Measurements from ENCODE around the gene C10orf90. TPM values are rescaled to one million over a fixed set of nuclear protein-coding genes. Genes with fewer than 3 reads are reported as not detected.

The C10orf90 gene
- total RNA-seq, 2 experiments from 2014 or later: not detected

DNA sequence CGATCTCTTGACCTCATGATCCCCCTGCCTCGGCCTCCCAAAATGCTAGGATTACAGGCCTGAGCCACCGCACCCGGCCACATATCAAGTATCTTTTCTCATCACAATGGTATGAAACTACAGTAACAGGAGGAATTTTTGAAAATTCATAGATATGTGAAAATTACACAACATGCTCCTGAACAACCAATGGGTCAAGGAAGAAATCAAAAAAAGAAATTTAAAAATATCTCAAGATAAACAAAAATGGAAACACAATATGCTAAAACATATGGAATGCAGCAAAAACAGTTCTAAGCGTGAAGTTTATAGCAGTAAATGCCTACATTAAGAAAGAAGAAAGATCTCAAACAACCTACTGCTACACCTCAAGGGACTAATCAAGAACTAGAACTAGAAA, 222.4 kb downstream of the C10orf90 start:
- CTCF ChIA-PET: no interaction called here
- POLR2A ChIA-PET: no interaction called here

DNA sequence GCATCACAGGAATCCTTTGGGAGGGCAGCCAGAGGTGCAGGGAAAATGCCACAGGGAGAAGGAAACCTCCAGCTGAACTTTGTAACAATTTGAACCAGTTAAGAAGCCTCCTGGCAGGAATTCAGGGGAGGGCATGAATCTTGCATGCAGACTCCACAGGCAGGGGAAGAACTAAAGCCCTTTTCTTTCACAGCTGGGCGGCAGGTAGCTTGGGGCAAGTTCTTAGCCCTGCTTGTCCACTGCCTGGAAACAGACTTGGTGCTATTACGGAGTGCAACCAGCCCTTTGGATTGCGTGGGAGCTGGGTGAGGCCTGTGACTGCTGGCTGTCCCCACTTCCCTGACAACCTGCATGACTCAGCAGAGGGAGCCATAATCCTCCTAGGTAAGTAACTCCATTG, 230.6 kb downstream of the C10orf90 start:
- POLR2A ChIA-PET: no interaction called here

DNA sequence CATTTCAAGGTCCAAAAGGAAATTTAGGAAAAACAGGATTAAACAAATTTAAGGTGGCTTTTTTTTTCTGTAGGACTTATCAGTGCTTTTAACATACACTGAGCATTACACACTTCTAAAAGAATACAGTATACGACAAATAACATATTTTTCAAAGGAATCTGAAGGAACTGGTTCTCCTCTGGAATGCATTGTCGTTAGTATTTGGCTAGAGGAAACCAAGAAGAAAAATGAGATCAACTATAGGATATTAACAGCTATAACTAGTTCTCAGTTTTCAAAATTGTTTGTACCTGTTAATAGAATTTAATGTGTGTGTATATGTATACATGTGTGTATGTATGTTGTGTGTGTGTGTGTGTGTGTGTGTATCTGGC, 232.1 kb downstream of the C10orf90 start:
- CTCF ChIA-PET: no interaction called here
- POLR2A ChIA-PET: no interaction called here

More for the DNA sequence above, 230.6 kb downstream of the C10orf90 start:
- CTCF ChIA-PET: no interaction called here

DNA sequence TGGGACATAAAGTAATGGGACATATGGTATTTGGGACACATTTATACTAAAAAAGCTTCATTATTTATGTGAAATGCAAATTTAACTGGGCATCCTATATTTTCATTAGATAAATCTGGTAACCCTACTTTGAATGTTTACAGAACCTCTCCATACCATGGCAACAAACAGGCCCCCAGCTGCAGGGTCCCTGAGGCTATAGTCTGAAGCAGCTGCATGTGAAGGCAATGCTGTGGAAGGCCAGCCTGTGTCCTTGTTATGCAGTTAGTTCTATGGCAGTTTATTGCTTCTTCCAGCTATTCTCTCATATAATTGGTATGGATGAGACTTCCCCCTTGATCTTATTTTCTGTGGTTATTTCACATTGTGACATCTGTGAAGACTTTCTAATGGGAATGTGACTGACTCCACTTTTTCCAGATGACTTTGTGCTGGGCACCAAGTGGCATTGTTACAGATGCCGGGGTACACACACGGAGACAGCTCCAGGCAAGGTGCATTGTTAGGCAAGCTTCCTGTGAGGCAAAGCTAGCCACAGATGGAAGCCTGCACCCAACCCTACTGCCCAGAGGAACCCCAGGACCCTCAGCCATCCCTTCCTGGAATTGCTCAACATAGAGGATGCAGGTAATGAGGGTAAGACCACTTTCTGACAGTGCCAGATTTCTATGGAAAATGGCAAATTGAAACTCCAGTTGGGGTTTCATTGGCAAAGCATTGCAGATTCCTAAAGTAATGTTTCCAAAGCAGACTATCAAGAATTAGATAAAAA, 232.7 kb downstream of the C10orf90 start:
- CTCF ChIA-PET: no interaction called here

DNA sequence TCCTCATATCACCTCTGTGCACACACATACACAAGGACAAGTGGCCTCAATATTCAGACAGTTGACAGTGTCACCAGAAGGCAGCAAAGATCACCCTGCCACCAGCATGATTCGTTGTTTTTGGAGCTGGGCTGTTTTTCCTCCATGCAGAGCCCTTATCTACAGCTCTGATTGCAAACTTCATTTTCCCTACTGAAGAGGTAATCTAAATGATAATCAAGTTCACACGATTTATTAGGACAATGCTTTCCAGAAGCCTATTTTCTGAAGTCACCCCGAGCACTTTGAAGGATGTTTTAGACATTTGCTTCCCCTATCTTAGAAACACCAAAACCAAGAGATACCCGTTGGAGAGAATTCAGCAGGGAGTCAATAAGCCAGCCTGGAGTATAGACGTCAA, 236.3 kb downstream of the C10orf90 start:
- POLR2A ChIA-PET: no interaction called here
- CTCF ChIA-PET: no interaction called here

More for the DNA sequence above, 232.7 kb downstream of the C10orf90 start:
- POLR2A ChIA-PET: no interaction called here

DNA sequence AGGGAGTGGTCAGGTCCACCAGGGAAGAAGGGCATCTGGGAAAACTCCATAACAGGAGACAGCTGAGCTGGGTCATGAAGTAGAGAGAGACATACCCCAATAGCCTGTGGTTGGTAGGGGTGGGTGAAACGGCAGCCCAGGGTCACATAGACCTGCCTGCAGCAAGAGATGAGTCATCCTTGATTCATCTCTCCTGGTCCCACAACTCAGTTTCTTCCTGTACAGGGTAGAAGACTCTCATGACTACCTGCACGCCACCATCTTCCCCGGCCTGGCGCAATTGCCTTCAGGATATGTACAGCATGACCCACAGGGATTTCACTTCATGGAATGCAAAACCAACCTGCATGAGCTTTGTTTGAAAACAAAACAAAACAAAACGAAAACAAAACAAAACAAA, 237.1 kb downstream of the C10orf90 start:
- POLR2A ChIA-PET: no interaction called here
- CTCF ChIA-PET: no interaction called here

DNA sequence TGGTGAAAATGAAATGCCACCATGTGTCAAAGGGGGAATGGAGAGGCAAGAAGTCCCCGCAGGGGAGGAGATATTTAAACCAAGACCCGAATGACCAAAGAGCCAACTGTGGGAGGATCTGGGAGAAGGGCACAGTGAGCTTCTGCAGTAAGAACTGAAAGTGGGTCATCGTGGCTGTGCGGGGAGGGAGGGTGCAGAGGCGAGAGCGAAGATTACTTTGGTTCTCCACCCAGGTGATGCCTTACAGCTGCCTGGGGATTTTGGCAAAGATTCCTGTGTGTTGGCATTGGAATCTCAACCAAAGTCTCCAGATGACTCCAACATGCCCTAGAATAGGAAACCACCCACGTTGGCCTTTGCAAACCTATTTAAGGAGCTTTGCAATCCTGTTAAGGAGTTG, 238.0 kb downstream of the C10orf90 start:
- POLR2A ChIA-PET: no interaction called here

DNA sequence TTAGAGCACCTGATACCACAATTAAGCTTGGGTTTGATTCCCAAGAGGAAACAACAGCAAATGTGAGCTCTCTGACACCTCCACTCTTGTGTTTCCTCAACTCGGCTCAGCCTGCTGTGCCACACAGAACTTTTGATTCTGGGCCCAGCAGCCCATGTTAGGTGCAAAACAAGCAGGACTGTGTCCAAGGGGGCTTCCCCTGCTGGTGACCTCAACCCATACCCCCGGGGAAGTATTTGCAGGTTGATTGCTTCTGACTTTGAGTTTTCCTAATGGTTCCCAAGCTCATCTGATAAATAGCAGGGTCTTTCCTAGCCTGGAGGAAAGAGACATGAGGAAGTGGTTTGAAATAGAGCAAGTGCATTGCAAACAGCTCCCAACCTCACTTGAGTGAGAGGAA, 238.7 kb downstream of the C10orf90 start:
- POLR2A ChIA-PET: no interaction called here
- CTCF ChIA-PET: no interaction called here

More for the DNA sequence above, 238.0 kb downstream of the C10orf90 start:
- CTCF ChIA-PET: no interaction called here

DNA sequence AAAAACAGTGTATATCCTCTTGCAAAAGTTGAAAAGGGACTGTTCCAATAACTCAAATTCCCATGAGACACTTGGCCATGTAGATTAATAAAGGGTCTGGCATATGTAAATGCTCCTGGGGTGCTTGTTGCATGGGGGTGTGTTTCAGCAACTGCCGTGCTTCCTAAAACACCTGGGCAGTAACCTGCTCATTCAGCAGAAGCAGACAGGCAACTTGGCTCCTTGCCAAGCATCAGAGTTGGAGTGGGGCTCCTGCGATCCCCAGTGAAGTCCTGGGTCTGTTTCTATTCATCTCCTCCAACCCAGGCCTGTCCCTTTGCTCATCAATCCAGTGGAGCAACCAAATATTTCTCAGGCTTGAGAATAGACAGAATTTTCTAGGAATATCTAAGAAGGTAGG, 240.0 kb downstream of the C10orf90 start:
- ChIA-PET POLR2A (no interaction called here), CTCF (no interaction called here)

DNA sequence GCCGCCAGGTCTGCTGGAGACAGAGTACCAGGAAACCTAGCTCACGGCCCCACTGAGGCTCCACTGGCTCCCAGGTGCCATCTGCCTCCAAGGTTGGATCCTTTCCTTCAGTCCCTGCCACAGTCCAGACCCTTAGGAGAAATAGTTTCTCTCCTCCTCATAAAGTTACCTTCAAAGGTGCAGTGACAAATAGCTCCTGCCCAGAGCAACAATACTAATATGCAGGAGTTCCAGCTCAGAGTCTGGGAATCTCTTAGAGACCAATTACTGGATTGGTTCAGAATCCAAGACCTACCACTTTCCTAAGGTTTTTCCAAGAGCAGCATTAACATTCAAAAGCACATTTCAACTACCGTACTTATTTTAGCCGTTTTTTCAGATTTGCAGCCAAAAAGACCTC, 241.2 kb downstream of the C10orf90 start:
- POLR2A ChIA-PET: no interaction called here
- CTCF ChIA-PET: no interaction called here

DNA sequence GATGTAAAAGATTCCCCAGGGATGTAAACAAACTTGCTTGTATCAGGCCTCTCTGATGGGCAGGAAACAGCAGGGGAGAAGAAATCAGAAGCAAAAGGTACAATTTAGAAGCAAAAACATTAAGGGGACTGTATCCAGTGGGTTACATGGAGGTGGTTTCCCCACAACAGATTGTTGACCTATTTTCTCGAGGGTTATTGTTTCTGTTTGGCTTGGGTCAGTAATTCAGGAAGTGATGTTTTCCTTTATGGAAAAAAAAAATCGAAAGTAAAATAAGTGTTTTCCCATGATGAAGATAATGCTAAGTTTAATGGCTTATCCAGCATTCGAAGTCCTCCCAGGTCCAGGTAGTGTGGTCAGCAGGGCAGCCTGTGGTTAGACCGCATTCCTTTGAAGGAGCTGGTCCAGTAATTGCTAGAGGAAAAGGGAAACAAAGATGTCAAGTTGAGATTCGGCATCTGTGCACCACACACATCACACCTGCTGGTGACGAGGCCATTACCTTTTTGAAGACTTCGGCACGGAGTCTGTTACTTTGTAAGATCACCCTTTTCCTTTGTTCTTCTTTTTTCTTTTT, 244.9 kb downstream of the C10orf90 start:
- CTCF ChIA-PET: no interaction called here
- POLR2A ChIA-PET: no interaction called here

DNA sequence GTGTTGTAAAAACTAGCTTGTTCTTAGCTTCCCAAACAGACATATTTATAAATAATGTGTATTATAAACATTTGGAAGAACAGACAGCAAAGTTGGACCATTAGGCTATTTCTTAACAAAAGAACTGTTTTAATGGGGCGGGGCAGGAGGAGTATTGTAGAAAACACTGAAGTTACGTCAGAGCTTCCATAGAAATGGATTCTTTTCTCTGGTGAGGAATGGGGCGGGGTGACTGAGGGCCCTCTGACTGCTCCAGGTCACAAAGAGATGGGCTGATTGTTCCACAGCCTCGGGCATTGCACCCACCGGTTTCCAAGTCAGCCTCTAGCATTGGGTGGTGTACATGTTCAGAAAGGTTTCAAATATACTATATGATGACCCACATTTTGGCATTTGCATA, 245.5 kb downstream of the C10orf90 start:
- ChIA-PET POLR2A (no interaction called here), CTCF (no interaction called here)

DNA sequence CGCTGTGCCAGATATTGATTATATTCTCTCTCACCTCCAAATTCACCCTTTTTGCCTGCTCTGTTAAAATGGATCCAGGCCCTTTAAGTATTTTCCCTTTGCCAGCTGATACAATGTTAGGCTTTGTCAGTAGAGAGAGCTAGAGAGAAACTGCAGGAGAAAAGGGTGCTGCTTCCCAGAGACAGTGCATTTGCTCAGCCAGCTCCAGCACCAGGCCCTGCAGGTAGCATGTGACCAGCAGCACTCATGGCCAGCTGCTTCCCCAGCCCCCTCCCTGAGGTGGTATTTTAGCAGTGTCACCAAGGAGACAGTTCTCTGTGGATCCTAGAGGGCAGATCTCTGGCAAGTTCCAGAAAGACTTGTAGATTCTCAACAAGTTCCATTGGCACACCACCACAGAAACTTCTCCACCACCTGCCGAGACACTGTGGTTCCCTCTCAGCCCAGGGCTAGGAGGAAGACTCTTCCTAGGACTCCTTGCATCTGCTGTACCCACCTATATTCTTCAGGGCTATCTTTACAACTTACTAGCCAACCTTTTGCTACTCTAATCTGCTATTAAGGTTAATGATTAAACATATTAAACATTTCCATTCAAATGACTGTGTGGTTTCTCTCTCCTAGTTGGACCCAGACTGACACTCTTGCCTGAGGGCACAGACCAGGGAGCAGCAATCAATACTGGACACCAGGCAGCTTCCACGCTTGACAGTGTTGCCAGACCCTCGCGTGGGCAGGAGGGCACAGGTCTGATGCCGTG, 246.6 kb downstream of the C10orf90 start:
- ChIA-PET CTCF (no interaction called here), POLR2A (no interaction called here)

DNA sequence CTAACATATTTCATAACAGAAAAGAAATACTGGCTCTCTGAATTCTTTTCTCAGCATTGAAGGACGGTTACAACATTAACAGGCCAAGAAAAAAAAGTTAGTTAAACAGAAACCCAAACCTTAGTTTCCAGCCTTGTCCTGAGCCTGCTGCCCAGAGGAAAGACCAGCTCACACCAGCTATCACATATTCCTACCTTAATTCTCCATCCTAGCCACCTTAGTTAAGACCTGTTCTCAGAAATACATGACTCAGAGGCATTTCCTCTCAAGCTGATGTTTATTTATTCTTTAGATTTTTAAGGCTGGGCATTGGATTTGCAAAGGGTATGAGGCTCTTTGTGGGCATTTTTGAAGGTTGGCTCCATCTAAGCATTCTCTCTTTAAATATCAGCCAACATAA, 247.9 kb downstream of the C10orf90 start:
- ChIA-PET POLR2A (no interaction called here), CTCF (no interaction called here)

DNA sequence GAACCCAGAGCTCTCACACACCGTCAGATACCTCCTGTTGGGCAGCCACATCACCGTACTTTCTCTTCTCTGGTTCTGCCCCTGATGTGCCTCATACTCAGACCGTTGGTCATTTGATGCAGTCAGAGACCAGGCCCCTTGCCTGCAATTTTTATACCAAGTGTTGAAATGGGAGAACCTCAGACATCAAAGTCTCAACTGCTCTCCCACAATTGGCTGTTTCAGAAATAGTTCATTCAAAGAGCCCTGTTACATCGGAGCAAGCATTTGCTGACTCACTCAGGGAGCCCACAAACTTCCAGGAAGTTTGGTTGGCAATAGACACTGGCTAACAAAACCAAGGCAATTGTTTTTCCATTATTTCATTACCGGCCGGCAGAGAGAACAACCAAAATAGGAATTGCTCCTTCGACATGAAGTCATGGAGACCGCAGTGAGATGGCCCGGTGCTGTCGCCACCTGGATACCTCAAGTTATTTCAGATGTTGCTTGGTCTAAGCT, 248.7 kb downstream of the C10orf90 start:
- ChIA-PET CTCF (no interaction called here), POLR2A (no interaction called here)

DNA sequence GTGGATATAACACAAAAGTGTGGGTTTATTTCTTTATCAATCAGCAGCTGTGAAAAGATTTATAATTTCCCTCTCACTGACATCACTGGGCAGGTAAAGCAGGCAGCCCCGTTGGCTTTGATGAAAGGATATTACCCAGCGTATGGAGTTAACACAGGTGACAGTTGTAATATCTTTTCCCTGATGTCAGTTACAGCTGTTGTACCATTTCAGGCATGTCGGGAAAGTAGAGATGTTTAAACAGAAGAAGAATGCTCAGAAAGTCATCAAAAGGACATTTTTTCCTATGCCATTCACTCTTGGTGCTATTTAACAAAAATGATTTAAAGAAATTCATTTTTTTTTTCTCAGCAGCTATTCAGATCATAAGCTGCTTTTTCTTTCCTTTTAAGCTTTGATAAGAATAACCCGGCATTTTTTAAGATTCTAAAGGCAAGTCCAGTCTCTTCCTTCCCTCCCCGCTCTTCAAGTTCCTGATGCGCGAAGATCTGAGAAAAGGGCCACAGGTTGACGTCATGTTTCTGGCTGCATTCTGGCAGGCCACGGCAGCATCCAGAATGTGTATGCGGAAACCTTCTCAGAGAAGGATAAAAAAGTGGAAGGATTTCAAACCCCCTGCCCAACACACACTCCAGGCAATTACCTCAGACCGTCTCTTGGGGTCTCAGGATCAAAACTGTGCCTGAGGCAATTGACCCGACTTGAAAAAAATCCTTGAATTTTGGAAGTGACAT, 249.8 kb downstream of the C10orf90 start:
- ChIA-PET CTCF (no interaction called here), POLR2A (no interaction called here)

DNA sequence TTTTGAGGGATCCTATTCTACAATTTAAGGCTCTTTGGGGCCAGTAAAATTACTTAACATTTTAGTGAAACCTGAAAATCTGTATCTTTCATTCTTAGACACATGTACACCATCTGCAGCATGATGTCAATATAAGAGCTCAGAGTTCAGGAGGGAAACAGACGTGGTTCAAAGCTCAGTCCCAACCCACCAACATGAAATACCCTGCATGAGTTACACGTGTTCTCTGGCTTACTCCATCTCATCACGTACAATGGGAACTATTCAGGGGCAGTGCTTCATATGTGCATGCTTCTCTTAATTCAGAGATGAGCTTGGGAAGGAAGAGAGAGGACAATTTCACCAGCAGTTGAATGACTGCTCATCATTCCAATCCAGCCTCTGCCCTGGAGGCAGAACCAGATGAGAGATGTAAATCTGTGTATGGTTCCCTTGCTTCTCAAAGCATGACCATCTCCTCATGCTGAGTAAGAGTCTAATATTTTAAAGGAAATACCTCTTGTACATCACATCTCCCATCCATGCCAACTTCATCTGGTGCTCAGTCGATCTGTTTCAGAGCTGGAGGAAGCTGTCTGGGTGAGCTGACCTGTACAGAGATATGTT, 253.2 kb downstream of the C10orf90 start:
- CTCF ChIA-PET: no interaction called here

DNA sequence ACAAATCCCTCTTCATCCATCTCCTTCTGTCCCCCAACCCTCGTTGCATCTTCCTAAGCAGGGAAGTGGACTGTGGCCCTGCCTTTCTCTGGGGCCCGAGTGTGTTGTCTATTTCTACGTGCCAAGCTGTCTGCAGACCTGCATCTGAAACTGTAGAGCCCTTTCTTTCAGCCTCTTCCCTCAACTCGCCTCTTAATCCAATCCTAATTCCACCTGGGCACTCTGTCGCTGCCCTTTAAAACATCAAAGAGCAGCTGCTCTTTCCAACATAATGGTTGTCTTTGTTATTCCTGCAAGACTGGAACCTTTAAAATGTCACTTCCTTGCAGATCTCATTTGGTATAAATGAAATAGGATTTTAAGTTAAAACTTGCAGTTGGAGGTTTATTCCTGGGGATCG, 260.7 kb downstream of the C10orf90 start:
- POLR2A ChIA-PET: no interaction called here
- CTCF ChIA-PET: no interaction called here

More for the DNA sequence above, 253.2 kb downstream of the C10orf90 start:
- POLR2A ChIA-PET: no interaction called here

DNA sequence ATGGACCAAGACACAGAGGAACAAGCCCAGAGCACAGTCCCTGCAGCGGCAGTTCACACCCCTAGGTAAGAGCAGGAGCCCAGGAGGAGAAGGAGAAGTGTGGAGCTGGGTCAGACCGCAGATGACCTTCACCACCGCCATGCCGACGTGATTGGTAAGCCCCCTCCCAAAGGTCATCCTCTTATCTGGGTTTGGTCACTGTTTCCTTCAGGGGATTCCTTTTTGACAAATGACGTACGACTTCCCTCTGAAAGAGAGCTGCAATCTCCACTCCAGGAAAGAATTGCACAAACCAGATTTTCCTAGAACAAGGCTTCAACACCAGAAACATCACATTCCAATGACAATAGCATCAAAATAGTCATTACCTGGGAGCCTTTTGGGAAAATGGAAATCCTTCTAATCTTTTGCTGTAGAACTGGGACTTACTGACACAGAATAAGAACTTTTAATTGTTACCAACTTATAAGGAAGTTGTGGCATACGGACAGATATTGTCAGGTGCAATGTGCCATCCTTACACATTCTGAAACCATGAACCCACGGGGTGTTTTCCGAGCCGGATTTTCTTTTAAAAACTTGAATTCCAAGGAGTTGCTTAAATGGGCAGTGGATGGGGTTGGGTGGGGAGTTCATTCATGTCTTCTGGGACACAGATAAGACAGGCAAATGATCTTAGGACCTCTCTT, 261.4 kb downstream of the C10orf90 start:
- CTCF ChIA-PET: no interaction called here
- POLR2A ChIA-PET: no interaction called here

DNA sequence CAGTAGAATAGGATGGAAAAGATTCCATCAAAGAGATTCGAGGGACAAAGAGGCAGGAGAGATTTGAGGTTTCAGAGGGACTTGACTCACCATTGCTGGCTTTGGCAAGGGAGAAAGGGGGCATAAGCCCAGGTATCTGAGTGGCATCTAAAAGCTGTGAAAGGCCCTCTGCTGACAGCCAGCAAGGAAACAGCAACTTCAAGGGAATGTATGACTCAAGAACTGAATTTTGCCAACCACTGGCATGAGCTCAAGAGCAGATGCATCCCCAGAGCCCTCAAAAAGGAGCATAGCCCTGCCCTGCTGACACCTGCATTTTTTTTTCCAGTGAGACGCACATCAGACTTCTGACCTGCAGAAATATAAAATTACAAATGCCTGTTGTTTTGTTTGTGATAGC, 262.7 kb downstream of the C10orf90 start:
- ChIA-PET CTCF (no interaction called here), POLR2A (no interaction called here)

Measured in activated CD8-positive, alpha-beta memory T cell treated with anti-CD3 and anti-CD28 coated beads for 36 hours (primary cell).